G401 (cell line): ENCODE measurements around the gene UBB. TPM values are rescaled to one million over a fixed set of nuclear protein-coding genes. Genes with fewer than 3 reads are reported as not detected.
"Not testable (repeated sequence)": the region's sequence is repeated elsewhere in the genome, so short reads cannot be mapped to it uniquely, and the experiment has no call there.

Experiments used
- DNase-seq: peaks from one replicate; pipeline ENCODE4 v3.0.0-alpha.2; 2015; ENCODE audit warnings: low spot score
- in situ Hi-C: cut with HindIII; loops from 2 replicates; pipeline ENCODE4 v1.10.0; 2016; ENCODE audit warnings: low sequenced_read_pairs, mixed read lengths
- total RNA-seq: library from RNA; depleted of rRNA; stranded (reverse); fragments of >200 nt; shearing (Covaris generic); gene quantifications from 2 replicates; pipeline ENCODE4 v1.2.3, GENCODE V29; 2014

Gene UBB
- total RNA-seq, 1 experiment from 2014 or later, result 707 TPM

GRCh38 chr17:16371742-16372141, 9.1 kb upstream of the UBB start:
- in situ Hi-C loops, result no loop called here
- DNase-seq, result no peak

DNA sequence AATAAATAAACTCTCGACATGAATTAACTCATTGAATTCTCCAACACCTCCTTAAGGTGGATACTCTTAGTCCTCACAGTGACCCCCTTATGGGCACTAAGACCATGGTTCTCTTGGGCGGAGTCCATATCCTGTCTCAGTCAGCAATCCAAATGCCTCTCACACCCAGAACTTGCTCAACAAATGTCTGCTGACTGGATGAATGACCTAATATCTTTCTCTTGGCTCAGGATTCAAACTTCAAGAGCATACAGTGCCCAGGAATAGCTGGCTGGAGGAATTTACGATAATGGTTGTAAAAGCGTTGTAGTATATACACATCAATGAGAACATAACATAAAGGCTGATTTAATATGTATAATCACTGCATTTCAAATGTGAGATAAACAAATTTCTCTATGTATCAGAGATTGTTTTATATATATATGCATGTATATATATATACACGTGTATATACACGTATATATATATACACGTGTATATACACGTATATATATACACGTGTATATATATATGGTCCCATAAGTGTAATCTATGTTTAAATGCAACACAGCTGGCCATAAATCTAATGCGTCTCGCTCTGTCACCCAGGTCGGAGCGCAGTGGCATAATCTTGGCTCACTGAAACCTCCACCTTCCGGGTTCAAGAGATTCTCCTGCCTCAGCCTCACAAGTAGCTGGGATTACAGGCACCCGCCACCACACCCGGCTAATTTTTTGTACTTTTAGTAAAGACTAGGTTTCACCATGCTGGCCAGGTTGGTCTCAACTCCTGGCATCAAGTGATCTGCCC, 6.5 kb upstream of the UBB start:
- no peak for DNase-seq
- in situ Hi-C loops, result no loop called here

- in situ Hi-C loops, result no loop called here
- DNase-seq, result no peak
Measured at GRCh38 chr17:16377941-16378341, 3.0 kb upstream of the UBB start.

DNA sequence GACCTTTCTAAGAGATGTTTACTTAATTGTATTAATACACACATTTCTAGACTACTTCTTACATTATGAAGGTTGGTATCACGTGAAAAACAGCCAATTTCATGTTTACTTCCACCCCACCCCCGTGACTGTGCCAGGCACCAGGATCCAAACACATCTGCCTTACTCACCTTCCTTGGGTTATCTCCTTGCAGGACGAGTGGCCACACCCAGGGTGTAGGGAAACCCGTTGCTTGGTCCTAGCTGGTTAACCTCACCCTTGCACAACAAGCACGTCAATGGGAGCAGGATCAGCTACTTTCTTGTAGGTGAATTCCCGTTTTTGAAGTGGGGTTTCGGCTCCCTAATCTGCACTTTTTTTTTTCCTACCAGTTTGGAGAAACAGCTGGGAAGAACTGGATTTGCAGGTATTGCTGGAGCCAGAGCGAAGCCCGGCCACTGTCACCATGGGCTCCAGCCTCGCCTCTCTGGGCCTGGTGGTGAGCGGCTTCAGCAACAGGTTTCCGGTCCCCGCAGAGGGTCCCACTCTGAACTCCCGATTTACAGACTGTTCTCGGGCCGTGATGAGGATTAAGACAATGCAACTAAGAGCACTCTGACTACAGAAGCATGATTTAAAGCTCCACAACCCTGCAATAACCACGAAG, 2.1 kb upstream of the UBB start:
- no peak for DNase-seq
- in situ Hi-C loops, result no loop called here

- DNase-seq, result no peak
- in situ Hi-C loops, result no loop called here
Measured at GRCh38 chr17:16379654-16380053, 1.2 kb upstream of the UBB start.

GRCh38 chr17:16381496-16381820, 567 bp downstream of the UBB start:
- DNase-seq, result no peak
- in situ Hi-C loops, result no loop called here

- DNase-seq, result no peak
- in situ Hi-C loops, result no loop called here
Measured at GRCh38 chr17:16383216-16383615, 2.3 kb downstream of the UBB start.

DNA sequence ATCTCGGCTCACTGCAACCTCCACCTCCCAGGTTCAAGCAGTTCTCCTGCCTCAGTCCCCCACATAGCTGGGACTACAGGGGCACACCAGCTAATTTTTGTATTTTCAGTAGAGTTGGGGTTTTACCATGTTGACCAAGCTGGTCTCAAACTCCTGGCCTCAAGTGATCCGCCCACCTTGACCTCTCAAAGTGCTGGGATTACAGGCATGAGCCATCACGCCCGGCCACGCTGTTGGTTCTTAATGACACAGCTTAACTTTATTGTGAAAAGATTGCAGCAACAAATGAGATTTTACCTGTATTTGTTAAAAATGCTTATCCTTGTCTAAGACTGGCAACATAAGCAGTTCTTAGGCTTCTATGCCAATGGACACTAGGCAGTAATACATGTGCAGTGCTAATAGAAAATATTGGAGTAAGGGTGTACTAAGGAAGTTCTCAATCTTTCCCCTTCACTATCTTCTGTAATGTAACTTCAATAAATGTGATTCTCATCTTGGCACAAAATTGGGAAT, 2.9 kb downstream of the UBB start:
- in situ Hi-C loops, result no loop called here
- DNase-seq, result no peak

DNA sequence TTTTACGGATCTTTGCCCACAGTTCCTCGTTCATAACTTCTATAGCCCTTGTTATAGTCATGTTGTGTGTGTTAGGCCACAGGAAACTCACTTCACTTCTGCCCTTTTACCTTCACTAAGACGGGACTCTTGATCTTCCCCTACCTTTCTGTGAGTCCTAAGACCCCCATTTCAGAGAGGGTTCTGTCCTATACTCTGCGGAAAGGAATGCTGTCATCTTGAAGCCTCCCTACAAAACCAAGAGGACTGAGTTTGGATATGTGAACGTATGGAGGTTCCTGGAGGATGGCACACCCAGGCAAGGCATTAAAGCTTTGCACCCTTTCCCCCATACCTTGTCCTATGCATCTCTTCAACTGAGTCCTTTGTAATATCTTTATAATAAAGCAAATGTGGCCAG, 3.7 kb downstream of the UBB start:
- no peak for DNase-seq
- in situ Hi-C loops, result no loop called here

DNA sequence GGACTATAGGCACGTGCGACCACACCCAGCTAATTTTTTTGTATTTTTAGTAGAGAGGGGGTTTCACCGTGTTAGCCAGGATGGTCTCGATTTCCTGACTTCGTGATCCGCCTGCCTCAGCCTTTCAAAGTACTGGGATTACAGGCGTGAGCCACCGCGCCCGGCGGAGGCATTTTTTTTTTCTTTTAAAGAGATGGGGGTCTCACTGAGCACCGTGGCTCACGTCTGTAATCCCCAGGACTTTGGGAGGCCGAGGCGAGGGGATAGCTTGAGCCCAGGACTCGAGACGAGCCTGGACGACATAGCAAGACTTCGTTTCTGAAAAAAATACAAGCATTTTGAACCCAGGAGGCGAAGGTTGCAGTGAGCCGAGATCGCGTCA, 5.2 kb downstream of the UBB start:
- not testable (repeated sequence) for DNase-seq

GRCh38 chr17:16391451-16391850, 10.6 kb downstream of the UBB start:
- DNase-seq, result no peak
- in situ Hi-C loops, result no loop called here

More for the DNA sequence above, 5.2 kb downstream of the UBB start:
- in situ Hi-C loops, result not testable (repeated sequence)

GRCh38 chr17:16392491-16392890, 11.6 kb downstream of the UBB start:
- DNase-seq, result not testable (repeated sequence)

GRCh38 chr17:16395887-16396286, 15.0 kb downstream of the UBB start:
- in situ Hi-C loops, result not testable (repeated sequence)
- DNase-seq, result peak; percentile 87

More at GRCh38 chr17:16392491-16392890, 11.6 kb downstream of the UBB start:
- in situ Hi-C loops, result not testable (repeated sequence)

GRCh38 chr17:16396693-16397092, 15.8 kb downstream of the UBB start:
- in situ Hi-C loops, DNase-seq: not testable (repeated sequence)

DNA sequence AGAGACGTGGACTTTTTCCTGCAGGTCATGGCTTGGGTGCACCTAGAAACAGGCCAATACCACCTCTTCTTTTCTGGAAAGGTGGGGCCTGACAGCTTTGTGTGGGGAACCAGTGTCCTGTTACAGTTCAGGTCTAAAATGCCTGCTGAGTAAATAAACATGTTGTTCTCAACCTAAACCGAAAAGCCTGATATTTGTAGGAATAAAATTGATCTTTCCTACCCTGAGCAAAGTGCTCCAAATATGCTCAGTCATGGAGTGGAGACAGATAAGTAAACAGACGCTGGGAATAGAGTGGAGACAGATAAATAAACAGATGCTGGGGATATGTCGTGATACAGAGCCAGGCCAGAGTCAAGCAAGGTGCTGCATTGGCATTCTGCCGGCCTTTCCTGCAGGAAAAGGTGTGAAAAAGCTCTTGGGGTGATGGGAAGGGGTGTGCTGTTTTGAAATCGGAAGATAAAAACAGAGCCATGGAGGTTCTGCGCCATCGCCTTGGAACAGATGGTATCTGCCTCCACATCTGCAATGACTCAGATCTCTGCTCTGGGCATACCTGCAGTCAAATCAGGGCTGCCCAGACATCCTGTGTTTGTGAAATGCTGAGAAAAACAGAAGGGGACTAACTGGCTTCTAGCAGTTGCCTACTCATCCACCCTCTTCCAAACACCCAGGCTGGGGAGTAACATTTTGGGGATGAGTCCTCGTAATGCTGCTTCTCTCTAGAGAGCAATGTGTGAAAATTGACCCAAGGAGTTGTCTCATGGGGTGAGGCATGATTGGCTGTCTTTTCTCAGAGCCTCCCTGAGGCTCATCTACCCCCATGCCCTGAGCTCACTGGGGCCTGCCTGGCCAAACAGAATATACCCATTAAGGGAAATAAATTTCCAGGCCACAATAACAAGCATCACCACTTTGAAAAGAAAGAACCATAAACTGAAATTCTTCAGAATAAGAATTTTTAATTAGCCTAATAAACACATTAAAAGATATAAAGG, 17.7 kb downstream of the UBB start:
- in situ Hi-C loops, result no loop called here

DNA sequence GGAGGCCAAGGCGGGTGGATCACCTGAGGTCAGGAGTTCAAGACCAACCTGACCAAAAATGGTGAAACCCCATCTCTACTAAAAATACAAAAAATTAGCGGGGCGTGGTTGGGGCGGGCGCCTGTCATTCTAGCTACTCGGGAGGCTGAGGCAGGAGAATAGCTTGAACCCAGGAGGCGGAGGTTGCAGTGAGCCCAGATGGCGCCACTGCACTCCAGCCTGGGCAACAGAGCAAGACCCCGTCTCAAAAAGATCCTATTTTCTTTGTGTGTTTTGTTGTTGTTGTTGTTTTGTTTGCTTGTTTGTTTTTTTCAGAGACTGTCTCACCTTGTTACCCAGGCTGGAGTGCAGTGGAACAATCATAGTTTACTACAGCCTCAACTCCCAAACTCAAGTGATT, 23.0 kb downstream of the UBB start:
- in situ Hi-C loops, DNase-seq: not testable (repeated sequence)

More for the DNA sequence above, 17.7 kb downstream of the UBB start:
- no peak for DNase-seq

DNA sequence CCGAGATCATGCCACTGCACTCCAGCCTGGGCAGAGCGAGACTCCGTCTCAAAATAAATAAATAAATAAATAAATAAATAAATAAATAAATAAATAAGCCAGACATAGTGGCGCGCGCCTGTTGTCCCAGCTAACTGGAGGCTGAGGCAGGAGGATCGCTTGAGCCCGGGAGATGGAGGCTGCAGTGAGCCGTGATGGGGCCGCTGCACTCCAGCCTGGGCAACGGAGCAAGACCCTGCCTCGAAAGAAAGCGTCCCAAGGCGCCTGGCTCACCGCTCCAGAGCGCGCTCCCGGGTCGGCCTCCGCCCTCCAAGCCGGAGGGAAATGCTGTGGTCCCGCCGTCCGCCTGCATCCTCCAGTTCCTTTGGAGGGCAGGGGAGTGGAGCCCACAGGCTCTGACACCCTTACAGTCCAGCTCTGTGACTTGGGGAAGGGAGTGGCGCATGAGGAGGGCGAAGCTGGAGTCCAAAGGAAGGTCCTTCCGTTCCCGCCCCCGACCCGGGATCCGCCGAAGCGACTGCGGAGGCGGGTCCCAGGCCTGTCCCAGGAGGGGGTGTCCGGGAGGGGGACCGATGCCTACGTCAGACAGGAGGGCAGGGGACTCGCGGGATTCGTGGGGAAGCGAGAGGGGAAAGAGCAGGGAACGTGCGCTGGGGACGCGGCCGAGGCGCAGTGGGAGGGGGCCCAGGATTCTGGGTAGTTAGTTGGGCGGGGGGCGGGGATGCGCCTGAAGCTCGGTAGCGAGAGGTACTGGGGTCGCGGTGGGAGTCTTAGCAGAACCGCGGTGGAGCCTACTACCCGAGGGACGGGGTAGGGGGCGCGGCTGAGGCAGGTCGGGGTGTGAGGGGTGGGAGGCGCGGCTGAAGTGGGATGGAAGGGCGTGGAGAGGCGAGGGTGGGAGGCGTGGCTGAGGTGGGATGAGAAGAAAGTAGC, 26.1 kb downstream of the UBB start:
- in situ Hi-C loops, result no loop called here
- peak; percentile 28 for DNase-seq

GRCh38 chr17:16407911-16408588, 27.2 kb downstream of the UBB start:
- DNase-seq, result peak; percentile 84
- in situ Hi-C loops, result no loop called here
